ENCODE measurements around the gene FHIT. TPM values are rescaled to one million over a fixed set of nuclear protein-coding genes. Genes with fewer than 3 reads are reported as not detected.

The FHIT gene
- total RNA-seq, 1 donor from 2014 or later, result 16.1 TPM

GRCh38 chr3:59865351-59865750 lies 1385.9 kb downstream of the FHIT start:
- Mint-ChIP-seq H3K27me3 (no peaks in the 10 kb centered on the region), H3K4me1 (ENCODE audit: low read depth) (no peaks in the 10 kb centered on the region), H3K27ac (no peak overlapping the region), H3K36me3 (ENCODE audit: insufficient read depth) (no peaks in the 10 kb centered on the region), H3K9me3 (ENCODE audit: low read depth) (peaks cover 13% of the 10 kb centered on the region), H3K4me3 (ENCODE audit: low read depth) (no peak overlapping the region)
- no peak for DNase-seq (ENCODE audit: low spot score, unreplicated experiment)
- TF ChIP-seq CTCF (IDR thresholded peaks at IDR 0.05; ENCODE audit: unreplicated experiment), result no peak

DNA sequence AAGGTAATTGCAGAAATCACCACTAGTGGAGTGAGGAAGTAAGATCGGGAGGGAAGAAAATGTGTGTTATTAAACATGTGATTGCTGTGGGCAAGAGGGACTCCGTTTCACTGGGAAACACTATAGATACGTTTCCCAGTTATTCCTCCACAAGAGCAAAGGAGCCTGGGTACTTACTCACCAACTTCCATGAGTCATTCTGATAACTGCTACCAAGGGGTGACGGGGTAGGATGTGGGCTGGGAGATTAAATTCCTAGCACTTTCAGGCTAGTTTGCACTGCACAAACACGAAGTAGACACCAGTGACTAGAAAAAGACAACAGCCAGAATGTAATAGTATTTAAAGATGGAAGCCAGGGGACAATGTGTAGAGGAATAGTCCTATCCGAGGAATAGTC lies 1388.6 kb downstream of the FHIT start:
- no peak overlapping the region for H3K4me3 Mint-ChIP-seq (ENCODE audit: low read depth)
- no peak for TF ChIP-seq CTCF (IDR thresholded peaks at IDR 0.05; ENCODE audit: unreplicated experiment)

DNA sequence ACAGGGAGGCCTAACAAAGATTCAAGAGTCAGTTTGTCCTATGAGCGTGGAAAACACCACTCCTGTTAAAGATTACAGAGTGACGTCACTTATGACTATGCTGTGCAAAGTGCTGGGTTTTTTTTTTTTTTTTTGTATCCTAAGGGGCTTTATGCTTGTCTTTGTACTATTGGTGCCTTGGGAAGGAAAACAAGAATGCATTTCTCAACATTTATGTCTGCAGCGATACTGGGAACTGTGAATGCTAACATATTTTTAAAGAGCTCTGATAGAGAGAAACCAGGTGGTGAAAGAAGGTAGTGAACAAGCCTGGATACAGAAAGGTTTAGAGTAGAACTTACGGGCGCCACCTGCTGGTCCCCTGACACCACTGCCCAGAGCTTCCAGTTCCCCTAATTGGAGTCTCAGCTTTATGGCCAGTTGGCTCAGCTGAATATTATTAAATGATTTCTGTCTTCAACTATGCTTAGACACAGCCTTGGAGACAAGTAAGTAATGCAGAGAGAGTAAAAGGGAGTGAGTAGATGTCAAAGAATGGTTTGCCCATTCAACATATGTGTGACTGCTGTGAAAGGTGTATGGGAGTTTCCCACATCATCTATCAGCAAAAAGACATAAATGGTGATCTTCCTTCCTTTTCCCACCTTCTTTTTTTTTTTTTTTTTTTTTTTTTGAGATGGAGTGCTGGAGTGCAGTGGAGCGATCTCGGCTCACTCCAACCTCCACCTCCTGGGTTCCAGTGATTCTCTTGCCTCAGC lies 1393.5 kb downstream of the FHIT start:
- Mint-ChIP-seq H3K27me3 (no peaks in the 10 kb centered on the region), H3K36me3 (ENCODE audit: insufficient read depth) (no peaks in the 10 kb centered on the region), H3K27ac (peak overlapping the region; percentile 90), H3K9me3 (ENCODE audit: low read depth) (peaks cover 8% of the 10 kb centered on the region), H3K4me1 (ENCODE audit: low read depth) (peaks cover 12% of the 10 kb centered on the region), H3K4me3 (ENCODE audit: low read depth) (peak overlapping the region; percentile 39)
- peak; percentile 96 for TF ChIP-seq CTCF (IDR thresholded peaks at IDR 0.05; ENCODE audit: unreplicated experiment)
- DNase-seq (ENCODE audit: low spot score, unreplicated experiment), result peak; percentile 60

More for the DNA sequence above, 1388.6 kb downstream of the FHIT start:
- no peaks in the 10 kb centered on the region for H3K36me3 Mint-ChIP-seq (ENCODE audit: insufficient read depth)
- H3K9me3 Mint-ChIP-seq (ENCODE audit: low read depth), result peaks cover 10% of the 10 kb centered on the region
- no peaks in the 10 kb centered on the region for H3K27me3 Mint-ChIP-seq
- H3K4me1 Mint-ChIP-seq (ENCODE audit: low read depth), result peaks cover 2% of the 10 kb centered on the region
- DNase-seq (ENCODE audit: low spot score, unreplicated experiment), result no peak
- no peak overlapping the region for H3K27ac Mint-ChIP-seq

GRCh38 chr3:59856934-59857460 lies 1394.3 kb downstream of the FHIT start:
- Mint-ChIP-seq H3K27ac (peak overlapping the region; percentile 55), H3K27me3 (no peaks in the 10 kb centered on the region), H3K4me1 (ENCODE audit: low read depth) (peaks cover 12% of the 10 kb centered on the region), H3K9me3 (ENCODE audit: low read depth) (peaks cover 3% of the 10 kb centered on the region), H3K4me3 (ENCODE audit: low read depth) (no peak overlapping the region), H3K36me3 (ENCODE audit: insufficient read depth) (no peaks in the 10 kb centered on the region)
- no peak for DNase-seq (ENCODE audit: low spot score, unreplicated experiment)
- TF ChIP-seq CTCF (IDR thresholded peaks at IDR 0.05; ENCODE audit: unreplicated experiment), result no peak

GRCh38 chr3:59854061-59854709 lies 1397.1 kb downstream of the FHIT start:
- TF ChIP-seq CTCF (IDR thresholded peaks at IDR 0.05; ENCODE audit: unreplicated experiment), result no peak
- H3K4me3 Mint-ChIP-seq (ENCODE audit: low read depth), result no peak overlapping the region
- H3K27me3 Mint-ChIP-seq, result no peaks in the 10 kb centered on the region

More at GRCh38 chr3:59854061-59854709, 1397.1 kb downstream of the FHIT start:
- Mint-ChIP-seq H3K36me3 (ENCODE audit: insufficient read depth) (no peaks in the 10 kb centered on the region), H3K27ac (no peak overlapping the region), H3K9me3 (ENCODE audit: low read depth) (peaks cover 3% of the 10 kb centered on the region), H3K4me1 (ENCODE audit: low read depth) (peaks cover 12% of the 10 kb centered on the region)
- DNase-seq (ENCODE audit: low spot score, unreplicated experiment), result no peak
